AG20443 (cell line): ENCODE data around the gene COL5A2.
A peak's percentile ranks its signal among the peaks of the same experiment; 100 is the strongest.

Source experiments
- DNase-seq: peaks from one replicate; pipeline ENCODE4 v3.0.0; 2012; ENCODE audit warnings: low spot score, mixed read lengths

Gene COL5A2

DNA sequence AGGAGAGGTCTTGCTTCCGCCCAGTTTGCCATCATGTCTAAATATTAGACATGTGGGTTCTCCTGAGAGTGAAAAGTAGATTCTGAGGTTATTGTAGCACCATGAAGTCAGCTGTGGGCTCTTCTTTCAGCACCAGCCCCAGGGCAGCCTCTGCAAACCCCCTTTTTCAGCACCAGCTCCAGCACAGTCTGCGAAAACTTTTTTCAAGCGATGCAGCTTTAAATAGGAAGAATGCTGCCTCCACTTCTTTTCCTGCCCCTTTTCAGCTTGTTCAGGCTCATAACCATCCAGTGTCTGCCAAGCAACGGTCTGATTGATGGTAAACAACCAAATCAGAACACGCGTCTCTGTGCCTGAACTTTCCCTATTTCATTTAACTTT is at the start of gene COL5A2:
Gene COL5A2, minus strand, starts transcription at position 192 of the 381 bp plus-strand sequence. Its CDS starts 157 bp downstream, at position 35.
- DNase-seq, result peak; percentile 77

- DNase-seq, result no peak
Observed at GRCh38 chr2:189226017-189226416, 46.5 kb upstream of the COL5A2 start.

GRCh38 chr2:189225032-189225431 is 45.5 kb upstream of the COL5A2 start:
- DNase-seq, result no peak

- no peak for DNase-seq
Observed at GRCh38 chr2:189222468-189223105, 43.0 kb upstream of the COL5A2 start.

DNA sequence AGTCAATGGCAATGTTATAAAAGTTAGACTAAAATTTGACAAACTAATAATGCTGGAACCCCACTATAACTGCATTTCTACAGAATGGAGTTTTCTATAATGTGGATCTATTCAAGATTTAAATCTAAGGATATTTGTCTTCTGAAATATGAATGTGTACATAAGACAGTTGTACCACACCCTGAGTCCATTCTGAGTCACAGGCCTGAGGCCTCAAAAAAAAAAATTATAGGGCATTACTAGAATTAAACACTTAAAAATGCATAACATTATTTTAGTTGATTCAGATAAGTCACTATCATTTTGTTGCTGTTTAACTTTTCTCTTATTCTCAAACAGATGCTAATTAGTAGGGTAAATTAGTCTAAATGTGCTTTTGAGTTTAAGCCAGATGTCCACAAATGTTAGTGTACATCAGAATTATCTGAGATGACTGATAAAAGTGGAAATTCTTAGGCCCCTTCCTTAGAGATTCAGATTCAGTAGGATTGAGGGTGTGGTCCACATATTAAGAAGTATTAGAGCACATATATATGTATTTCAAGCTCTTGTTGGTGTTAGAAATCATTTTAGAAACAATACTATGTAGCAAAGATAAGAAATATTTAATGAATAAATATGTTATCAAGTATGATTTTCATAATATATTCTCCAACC is 42.4 kb upstream of the COL5A2 start:
- peak; percentile 23 for DNase-seq

DNA sequence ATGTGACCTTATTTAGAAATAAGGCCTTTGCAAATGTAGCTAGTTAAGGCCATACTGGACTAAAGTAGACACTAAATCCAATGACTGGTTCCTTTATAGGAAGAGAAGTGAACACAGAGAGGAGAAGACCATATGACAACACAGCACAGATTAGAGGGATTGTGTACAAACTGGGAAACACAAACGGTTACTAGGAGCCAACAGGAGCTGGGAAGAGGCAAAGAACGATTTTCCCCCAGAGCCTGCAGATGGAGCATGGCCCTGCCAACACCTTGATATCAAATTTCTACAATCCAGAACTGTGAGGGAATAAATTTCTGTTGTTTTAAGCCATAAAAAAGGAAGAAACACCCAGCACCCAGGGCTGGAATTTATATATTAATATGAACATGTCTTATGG is 38.7 kb upstream of the COL5A2 start:
- DNase-seq, result no peak

DNA sequence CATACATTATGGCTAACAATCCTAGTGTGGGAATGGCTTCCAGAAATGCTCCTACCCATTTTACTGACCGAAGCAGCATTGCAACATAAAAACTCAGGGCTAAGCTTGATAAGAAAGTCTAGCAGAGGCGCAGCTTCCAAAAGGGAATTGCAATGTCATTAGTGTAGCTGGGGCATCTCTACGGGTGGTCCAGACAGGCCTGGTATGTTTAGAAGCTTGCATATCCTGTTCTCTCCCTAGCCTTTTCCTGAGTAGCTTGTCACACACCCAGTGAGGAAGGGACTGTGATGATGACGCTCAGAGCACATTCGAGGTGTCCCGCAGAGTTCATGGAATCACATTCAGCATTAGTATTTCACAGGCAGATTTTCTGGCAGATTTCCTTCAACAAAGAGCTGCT is 38.0 kb upstream of the COL5A2 start:
- DNase-seq, result no peak

DNA sequence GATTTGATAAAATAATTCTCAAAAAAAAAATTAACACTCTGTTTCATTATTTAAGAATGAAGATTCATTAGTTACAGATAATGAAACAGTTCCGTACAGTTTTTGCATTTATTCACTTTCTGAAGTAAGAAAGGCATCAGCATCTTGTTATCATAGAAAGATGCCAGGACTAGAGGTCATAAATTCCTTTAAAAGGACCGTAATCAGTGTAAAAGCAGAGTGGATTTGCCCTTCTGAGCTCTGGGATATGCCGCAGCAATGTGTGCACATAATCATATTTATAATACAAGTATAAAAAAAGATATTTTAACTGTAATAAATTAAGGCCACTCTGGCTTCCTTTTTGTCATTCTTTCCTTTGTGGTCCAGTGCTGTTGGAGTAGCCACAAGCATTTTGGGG is 37.5 kb upstream of the COL5A2 start:
- no peak for DNase-seq

DNA sequence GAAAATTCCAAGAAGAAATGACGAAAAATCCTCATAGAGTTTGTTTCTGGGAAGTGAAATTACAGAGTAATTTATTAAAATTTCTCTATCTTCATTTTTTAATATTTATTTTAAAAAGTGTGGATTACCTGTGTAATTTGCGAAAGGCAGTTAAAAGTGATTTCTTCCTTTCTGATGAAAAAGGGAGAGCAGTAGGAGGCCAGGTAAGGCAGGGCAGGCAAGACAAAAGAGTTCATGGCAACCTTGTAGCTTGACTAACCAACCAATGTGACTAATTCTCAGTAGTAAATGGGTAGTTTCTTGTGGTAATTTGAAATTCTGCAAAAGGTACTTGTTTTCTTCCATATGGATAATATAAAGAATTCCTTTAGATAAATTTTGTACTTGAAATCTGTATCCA is 34.9 kb upstream of the COL5A2 start:
- DNase-seq, result no peak

DNA sequence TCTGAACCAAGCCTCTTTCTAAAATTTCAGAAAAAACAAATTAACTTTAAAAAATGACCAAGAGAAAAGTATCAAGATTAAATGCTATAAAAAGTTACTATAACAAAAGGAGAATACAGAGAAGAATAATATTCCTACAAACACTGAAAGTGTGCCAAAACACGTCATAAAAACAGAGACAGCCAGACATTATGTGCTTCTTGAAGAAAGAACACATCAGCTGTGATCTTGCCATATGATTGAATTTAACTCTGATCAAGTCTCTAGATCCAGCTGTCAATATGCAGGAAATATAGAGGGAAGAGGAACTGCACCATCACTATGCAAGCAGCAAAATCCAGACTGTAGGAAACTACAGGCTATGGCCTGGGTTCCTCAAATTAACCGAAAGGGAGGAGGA is 33.7 kb upstream of the COL5A2 start:
- DNase-seq, result no peak

- DNase-seq, result peak; percentile 82
Observed at GRCh38 chr2:189210250-189211087, 30.9 kb upstream of the COL5A2 start.

- no peak for DNase-seq
Observed at GRCh38 chr2:189208254-189208653, 28.7 kb upstream of the COL5A2 start.

GRCh38 chr2:189204322-189204941 is 24.9 kb upstream of the COL5A2 start:
- DNase-seq, result peak; percentile 20

DNA sequence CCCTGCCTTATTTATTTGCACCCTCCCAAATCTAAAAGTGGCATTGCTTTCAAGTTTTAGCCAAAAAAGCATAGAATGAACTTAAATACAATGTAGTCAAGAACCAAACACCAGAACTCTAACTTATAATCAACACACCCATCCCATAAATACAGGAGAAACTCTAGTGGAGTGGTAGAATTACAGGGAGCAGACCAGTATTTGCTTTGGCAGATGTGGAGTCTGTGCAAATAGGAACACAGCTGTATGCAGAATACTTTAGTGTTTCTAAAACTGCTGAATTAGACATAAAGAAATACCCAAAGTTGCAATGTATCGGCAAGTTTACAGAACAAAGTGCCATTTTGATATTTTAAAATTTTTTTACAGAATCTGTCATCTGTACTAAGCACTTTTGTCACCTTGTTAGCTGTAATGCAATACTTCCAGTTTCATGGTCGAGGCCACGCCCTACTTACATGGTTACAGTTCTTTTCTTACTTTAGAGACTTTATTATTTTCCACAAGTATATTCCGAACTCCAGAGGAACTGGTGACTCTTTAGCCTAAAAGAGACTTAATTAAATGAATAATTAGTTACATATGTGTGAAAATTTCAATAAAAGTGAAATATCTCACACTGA is 23.7 kb upstream of the COL5A2 start:
- no peak for DNase-seq

DNA sequence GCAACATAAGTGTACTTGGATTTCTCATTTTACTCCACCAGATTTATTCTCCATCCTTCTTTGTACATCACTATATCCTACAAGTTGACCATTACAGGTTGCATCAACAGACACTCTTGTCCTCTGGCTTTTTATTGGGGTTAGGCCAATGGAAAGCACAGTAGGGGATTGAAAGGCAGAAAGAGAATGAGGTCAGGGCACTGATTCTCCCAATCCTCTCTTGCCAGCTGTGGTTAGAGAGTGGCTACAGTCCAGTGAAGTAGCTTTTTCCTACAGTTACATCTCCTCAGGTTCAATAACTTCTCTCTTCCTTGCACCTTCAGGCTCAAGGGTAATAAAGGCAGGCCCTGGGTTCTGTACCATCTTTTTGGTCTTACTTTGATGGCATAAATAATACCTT is 20.2 kb upstream of the COL5A2 start:
- no peak for DNase-seq

- DNase-seq, result no peak
Observed at GRCh38 chr2:189192766-189193165, 13.2 kb upstream of the COL5A2 start.

GRCh38 chr2:189191766-189192165 is 12.2 kb upstream of the COL5A2 start:
- DNase-seq, result peak; percentile 40

DNA sequence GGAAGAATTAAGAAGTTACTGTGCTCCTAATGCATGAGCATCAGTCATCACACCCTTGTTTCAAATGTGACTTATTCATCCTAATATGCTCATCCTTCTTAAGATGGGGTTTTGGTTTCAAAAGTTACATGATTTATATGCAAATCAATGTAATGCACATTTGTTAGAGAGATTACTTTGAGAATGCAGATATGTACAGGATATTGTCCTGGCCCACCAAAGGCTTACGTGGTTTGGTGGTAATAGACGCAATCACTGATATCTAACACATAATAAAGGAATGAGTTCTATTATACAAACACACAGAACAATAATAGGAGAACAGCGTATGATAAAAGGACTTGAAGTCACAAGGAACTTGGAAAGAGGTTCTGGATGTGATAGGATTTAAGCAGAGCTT is 11.1 kb upstream of the COL5A2 start:
- DNase-seq, result no peak

DNA sequence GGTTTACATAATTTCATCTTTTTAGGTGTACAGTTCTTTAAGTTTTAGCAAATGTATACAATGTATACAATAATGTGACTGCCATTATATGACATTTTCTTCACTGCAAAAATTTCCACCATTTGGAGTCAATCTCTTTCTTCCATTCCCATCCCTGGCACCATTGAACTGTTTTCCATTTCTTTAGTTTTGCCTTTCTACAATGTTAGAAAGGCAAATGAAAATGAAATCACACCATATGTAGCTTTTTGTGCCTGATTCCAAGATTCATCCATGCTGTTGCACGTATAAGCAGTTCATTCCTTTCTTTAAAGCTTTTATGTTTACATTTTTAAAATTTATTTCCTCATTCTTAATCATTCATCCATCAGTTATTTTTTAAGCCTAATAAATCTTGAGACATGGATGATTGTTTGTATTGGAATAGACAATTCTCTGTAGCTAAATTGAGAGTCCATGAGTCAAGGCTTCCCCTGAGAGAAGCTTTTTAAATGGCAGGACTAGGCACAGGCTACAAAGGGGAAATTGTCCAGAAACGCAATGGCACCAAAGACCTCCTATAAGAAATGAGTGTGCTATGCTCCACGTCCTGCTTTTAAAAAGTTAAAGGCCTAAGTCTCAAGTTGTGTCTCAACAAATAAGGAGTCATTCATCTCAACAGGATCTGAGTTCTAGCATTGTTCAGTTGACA is 8.7 kb upstream of the COL5A2 start:
- no peak for DNase-seq

GRCh38 chr2:189183170-189183569 is 3.6 kb upstream of the COL5A2 start:
- DNase-seq, result no peak

GRCh38 chr2:189181706-189182105 is 2.1 kb upstream of the COL5A2 start:
- DNase-seq, result no peak
